Measurements from ENCODE around the gene DCTD.

GRCh38 chr4:182859730-182860129 is 57.5 kb downstream of the DCTD start:
- TF ChIP-seq CTCF (conservative IDR thresholded peaks at IDR 0.05; ENCODE audit: low read length) = no peak
- TF ChIP-seq EZH2phosphoT487 (IDR thresholded peaks at IDR 0.05; ENCODE audit: borderline replicate concordance) = no peak

Data from Loucy (cell line).